CD1c-positive myeloid dendritic cell (primary cell): ENCODE results near the gene PROM2.
"Not testable (repeated sequence)": the region's sequence is repeated elsewhere in the genome, so short reads cannot be mapped to it uniquely, and the experiment has no call there.

Source experiments
- DNase-seq: peaks from one replicate; pipeline ENCODE4 v3.0.0-alpha.2; 2016; ENCODE audit errors: extremely low spot score

The PROM2 gene

DNA sequence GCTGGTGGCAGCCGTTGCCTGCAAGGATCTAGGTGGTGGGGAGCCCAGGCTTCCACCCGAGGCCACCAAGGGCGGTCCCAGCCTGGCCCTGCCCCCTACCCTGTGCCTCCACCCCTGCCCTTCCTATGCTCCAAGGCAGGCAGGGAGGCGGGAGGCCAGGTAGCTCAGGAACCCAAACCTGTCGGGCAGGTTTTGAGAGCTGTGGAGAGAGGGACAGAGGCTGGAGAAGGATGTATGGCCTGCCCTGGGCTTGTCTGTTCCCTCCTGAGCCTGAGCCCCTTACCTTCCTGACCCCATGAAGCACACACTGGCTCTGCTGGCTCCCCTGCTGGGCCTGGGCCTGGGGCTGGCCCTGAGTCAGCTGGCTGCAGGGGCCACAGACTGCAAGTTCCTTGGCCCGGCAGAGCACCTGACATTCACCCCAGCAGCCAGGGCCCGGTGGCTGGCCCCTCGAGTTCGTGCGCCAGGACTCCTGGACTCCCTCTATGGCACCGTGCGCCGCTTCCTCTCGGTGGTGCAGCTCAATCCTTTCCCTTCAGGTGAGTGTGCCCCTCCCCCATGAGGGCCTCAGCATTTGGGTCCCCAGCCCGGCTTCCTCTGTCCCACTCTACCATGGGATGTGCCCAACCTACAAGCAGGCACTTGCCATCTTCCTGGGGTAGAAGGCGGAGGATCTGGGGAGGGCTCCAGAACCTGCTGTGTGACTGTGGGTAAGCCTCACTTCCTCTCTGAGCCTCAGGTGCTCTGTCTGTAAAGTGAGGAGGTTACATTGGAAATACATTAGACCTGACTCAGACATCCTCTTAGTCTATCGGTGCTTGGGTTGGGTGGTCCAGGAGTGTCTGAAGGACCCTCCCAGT is at the start of gene PROM2:
TSS of gene PROM2 (plus strand) at position 159 of the 860 bp plus-strand sequence. CDS start at position 296, 137 bp downstream.
- no peak for DNase-seq

GRCh38 chr2:95225658-95226057 is 48.6 kb upstream of the PROM2 start:
- no peak for DNase-seq

- peak; percentile 73 for DNase-seq
Measured at GRCh38 chr2:95231723-95232122, 42.5 kb upstream of the PROM2 start.

DNA sequence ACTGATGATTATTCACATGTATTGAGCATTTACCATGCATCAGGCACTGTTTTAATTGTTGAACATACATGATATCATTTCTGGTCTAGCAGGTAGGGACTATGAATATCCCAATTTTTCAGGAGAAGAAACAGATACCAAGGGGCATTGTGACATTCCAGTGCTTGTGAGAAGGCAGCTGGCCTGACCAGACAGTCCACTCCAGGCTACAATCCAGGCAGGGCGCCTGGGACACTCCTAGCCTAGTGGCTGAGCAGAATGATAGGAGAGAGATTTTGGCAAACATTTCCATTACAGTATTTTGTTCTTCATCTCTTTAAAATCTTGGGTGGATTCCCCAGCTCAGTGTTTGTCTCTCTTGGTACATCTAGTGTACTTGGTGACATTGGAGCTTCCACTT is 42.0 kb upstream of the PROM2 start:
- no peak for DNase-seq

- DNase-seq = no peak
Measured at GRCh38 chr2:95234286-95234785, 39.9 kb upstream of the PROM2 start.

GRCh38 chr2:95234816-95235215 is 39.4 kb upstream of the PROM2 start:
- no peak for DNase-seq

GRCh38 chr2:95238131-95238530 is 36.1 kb upstream of the PROM2 start:
- no peak for DNase-seq

GRCh38 chr2:95240091-95240490 is 34.2 kb upstream of the PROM2 start:
- no peak for DNase-seq

DNA sequence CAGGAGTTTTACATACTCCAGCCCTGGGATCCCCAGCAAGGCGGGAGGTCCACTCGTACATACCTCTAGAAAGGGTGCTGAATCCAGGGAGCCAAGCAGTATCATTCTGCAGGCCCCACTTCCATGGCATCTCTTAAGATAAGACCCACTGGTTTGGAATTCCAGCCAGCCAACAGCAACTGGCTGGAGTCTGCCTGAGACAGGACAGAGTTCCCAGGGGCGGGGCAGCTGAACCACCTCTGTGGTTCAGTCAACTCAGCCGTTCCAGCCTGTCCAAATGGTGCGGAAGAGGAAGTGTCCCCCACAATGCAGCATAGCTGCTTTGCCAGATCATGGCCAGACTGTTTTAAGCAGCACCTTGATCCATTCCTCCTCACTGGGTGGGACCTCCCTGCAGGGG is 33.7 kb upstream of the PROM2 start:
- no peak for DNase-seq

- DNase-seq = not testable (repeated sequence)
Measured at GRCh38 chr2:95242084-95242483, 32.2 kb upstream of the PROM2 start.

DNA sequence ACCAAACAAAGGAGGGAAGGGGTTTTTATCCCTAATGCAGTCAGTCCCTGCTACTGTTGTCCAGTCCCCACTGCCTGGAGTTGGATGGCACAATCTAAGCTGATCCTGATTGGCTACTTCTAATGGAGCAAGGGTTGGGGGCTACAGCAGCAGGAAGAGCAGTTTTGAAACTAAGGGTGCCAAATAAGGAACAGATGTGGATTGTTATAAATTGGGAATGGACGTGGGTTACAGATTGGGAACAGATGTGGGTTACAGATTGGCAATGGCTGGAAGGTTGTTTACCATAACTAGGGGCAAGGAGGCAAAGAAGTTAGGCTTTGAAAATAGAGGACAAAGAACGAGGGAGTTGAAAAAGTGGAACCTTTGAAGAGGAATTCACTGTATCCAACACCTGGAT is 16.0 kb upstream of the PROM2 start:
- DNase-seq = no peak

DNA sequence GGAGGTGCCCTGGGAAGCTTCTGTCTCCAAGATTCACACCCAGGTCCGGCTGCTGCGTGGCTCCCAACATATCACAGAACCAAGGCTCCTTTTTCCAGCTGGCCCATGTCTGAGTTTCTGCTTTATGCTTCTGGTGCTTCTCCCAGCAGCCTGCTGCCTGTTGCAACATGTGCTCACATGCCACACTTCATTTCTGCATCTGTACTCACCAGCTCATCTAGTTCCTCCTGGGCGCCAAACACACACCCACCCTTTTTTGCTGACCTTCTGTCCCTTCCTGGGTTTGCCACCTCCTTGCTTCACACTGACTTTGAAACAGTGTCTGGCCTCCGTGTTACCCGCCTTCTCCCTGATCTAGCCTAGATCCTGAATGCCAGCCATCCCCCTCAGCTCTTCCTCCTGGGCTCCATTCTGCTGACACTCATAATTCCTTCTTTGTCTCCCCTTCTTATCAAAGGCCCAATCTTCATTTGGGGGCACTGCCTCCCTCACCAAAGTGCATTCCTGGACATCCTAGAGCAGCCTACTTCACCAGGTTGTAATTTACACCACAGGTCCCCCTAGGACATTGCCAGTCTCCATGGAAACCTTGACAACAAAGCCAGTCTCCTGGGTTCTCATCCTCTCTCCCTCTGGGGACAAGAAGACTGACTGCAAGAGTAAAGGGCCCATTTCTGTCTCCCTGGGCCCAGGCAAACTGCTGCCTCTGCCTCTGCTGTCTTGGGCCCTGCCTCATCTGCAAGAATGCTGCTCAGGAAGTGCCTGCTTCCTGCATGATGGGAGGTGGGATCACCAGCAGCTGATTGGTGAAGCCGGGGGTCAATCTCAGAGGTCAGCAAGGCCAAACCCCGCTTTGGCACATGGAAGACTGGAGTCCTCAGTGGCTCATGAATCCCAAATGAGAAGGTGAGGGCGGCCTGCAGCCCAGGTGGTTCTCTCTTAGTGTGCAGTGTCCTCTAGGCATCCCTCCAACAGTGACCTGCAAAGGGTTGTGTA is 13.9 kb upstream of the PROM2 start:
- peak; percentile 83 for DNase-seq

- DNase-seq = peak; percentile 77
Measured at GRCh38 chr2:95261602-95262001, 12.6 kb upstream of the PROM2 start.

- no peak for DNase-seq
Measured at GRCh38 chr2:95262896-95263542, 11.2 kb upstream of the PROM2 start.

DNA sequence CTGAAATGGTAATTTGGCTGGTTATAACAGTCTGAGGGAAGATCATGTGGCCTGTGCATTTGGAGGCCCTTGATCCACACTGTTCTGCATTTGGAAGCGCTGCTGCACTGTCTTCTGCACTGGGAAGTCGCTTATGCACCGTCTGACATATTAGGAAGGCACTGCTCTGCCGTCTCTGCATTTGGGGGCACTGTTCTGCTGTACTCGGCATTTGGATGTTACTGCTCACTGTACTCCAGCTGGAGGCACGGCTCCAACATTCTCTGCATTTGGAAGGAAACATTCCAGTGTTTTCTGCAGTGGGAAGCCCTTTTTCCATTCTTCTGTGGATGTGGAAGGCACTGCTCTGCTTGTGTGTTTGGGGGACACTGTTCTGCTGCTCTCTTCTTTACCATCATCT is 9.6 kb upstream of the PROM2 start:
- no peak for DNase-seq

GRCh38 chr2:95265182-95265581 is 9.1 kb upstream of the PROM2 start:
- no peak for DNase-seq

GRCh38 chr2:95266781-95267430 is 7.3 kb upstream of the PROM2 start:
- DNase-seq = no peak

DNA sequence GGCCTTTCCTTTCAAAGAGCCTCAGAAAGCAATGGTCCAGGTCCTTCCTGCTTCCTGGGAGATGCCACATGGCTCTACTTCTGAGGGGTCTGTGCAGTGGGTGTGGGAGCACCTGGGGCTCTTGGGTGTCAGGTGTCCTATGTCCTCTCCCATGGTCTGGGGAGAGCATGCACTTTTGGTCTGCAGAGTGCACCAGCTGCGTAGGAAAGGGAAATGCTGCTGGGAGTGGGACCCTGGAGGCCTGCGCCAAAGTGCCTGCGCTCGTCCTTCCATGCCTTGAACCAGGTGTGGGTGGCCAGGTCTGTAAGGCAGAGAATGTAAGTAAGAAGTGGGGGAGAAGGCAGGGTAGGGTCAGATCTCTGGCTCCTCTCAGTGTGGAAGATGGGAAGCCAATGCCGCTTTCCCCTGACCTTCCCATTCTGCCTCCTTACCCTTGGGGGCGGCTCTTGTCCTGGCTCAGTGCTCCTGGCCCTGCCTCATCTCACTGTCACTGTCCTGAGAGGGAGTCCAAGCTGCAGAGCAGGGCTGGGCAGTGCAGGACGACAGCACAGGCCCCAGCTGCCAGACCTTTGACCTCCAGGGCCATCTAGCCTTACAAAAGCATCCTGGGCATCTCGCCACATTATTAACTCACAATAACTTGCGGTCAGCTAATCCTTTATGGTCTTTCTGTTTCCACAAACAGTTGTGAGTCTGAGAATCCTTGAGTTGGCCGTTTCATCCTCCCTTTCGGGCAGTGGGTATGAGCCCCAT is 6.6 kb upstream of the PROM2 start:
- no peak for DNase-seq

DNA sequence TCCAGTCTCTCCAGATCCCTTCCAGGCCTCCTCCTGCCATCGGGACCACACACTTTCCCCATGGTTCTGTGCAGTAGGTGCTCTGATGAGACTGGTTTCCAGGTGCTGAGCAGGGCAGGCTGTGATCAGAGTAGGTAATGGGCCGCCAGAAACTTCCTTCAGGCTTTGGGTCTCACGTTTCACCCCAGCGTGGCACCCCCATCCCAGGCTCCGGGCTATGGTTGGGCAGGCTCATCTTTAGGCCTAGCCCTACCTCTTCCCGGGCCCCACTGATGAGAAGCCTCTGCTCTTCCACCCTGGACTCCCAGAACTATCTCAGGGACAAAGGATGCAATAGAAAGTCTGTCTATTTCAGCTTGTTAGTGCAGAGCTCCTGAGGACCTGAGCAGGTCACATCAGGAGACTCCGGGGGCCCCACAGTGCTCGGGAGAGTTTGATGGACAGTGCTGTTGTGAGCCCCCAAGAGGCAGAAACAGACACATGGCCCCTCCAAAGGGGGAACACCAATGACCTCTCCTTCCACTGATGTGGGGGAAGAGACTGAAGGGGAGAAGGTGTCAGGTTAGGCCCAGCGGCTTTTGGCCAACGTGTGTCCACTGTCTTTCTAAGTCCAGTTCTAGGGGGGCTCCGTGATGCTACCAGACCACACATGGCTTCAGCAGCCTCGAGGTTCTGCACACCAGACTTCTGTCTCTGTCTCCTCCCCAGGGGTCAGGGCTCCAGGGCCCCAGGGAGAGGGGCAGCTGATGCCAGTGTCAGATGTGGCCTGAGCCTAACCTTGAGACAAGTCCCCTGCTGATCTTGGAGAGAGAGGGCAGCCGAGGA is 5.8 kb upstream of the PROM2 start:
- DNase-seq = no peak
